GM12878 (cell line): ENCODE measurements around the gene TLE7. TPM values are rescaled to one million over a fixed set of nuclear protein-coding genes. Genes with fewer than 3 reads are reported as not detected.

Experiments used
- ATAC-seq: fragments of 200-7000 bp; cut with Tn5 transposase; 3 replicates; pipeline ENCODE4 v1.9.1; 2020; ENCODE audit warnings: mild to moderate bottlenecking, moderate library complexity
- BruUV-seq: library from RNA; stranded (reverse); fragments of 400-500 nt; replicated peaks from 2 replicates; lab custom pipeline; 2021; lab: Mats Ljungman, UMichigan
- CTCF ChIA-PET: fragments of 300-600 bp; sonication (Branson Sonifier 250); formaldehyde crosslinking; extraction: SDS; loops from one replicate; lab custom pipeline; 2021; ENCODE audit warnings: inconsistent platforms; lab: Yijun Ruan, JAX
- POLR2A ChIA-PET: fragments of 350-600 bp; formaldehyde crosslinking; extraction: SDS; loops from one replicate; lab custom pipeline; 2021; ENCODE audit warnings: inconsistent platforms; lab: Charles Lee
- RAD21 ChIA-PET: fragments of 300-600 bp; sonication (Branson Sonifier 250); formaldehyde crosslinking; loops from one replicate; lab custom pipeline; 2023; ENCODE audit warnings: antibody characterized with exemption; ENCODE audit not compliant: unreplicated experiment; lab: Charles Lee
- SMC1A ChIA-PET: fragments of 300-600 bp; sonication (Branson Sonifier 250); formaldehyde crosslinking; loops from one replicate; lab custom pipeline; 2023; ENCODE audit not compliant: unreplicated experiment, uncharacterized antibody; lab: Charles Lee
- DNase-seq: peaks from one replicate; pipeline ENCODE4 v3.0.0-alpha.2; 2011; ENCODE audit warnings: low read depth, low spot score
- FAIRE-seq: peaks from 3 replicates; lab custom pipeline; 2011; peaks lifted over from hg19 to GRCh38; lab: Jason Lieb, UNC
- H2AFZ ChIP-seq: 2 replicates; pipeline ENCODE4 v1.6.0; 2011; ENCODE audit warnings: low read depth, low read length, control low read depth; ENCODE audit not compliant: control insufficient read depth
- H3K27ac ChIP-seq: 2 replicates; pipeline ENCODE4 v1.5.1; 2011; ENCODE audit warnings: control low read depth; ENCODE audit not compliant: control insufficient read depth, insufficient read depth
- H3K27me3 ChIP-seq, 2 experiments: replicated peaks in 1 of 2; 2 replicates each; pipeline versions ENCODE4 v1.6.0 to v1.6.1; 2011; ENCODE audit warnings: low read length in 1 of 2; ENCODE audit not compliant: control insufficient read depth in 2 of 2, insufficient read depth in 2 of 2
- H3K36me3 ChIP-seq, 2 experiments: 2 replicates each; pipeline ENCODE4 v1.5.1; 2011; ENCODE audit warnings: low read length in 1 of 2; ENCODE audit not compliant: control insufficient read depth in 2 of 2, insufficient read depth in 2 of 2
- H3K4me1 ChIP-seq: 2 replicates; pipeline ENCODE4 v1.6.1; 2011; ENCODE audit warnings: mild to moderate bottlenecking, low read length, moderate library complexity, mixed read lengths; ENCODE audit not compliant: control insufficient read depth, insufficient read depth
- H3K4me2 ChIP-seq: 2 replicates; pipeline ENCODE4 v1.6.0; 2011; ENCODE audit warnings: control low read depth; ENCODE audit not compliant: control insufficient read depth, insufficient read depth
- H3K4me3 ChIP-seq: fragments of 200-600 bp; sonication (generic); 2 replicates; pipeline ENCODE4 v1.5.1; 2016
- H3K79me2 ChIP-seq: 2 replicates; pipeline ENCODE4 v1.6.0; 2011; ENCODE audit warnings: low read length; ENCODE audit not compliant: control insufficient read depth, insufficient read depth
- H3K9ac ChIP-seq: 2 replicates; pipeline ENCODE4 v1.8.0; 2011; ENCODE audit warnings: low read length, control low read depth, mixed read lengths; ENCODE audit not compliant: control insufficient read depth, insufficient read depth
- H3K9me3 ChIP-seq: replicated peaks from 3 replicates; pipeline ENCODE4 v1.5.1; 2011; ENCODE audit warnings: mild to moderate bottlenecking, low read length; ENCODE audit not compliant: control insufficient read depth, insufficient read depth
- H4K20me1 ChIP-seq: 2 replicates; pipeline ENCODE4 v1.6.0; 2011; ENCODE audit not compliant: control insufficient read depth, insufficient read depth
- CBX3 ChIP-seq: fragments of 200-600 bp; sonication (generic); IDR thresholded peaks from 2 replicates; pipeline ENCODE4 v1.6.1; 2016; ENCODE audit warnings: low read depth, borderline replicate concordance
- CHD2 ChIP-seq: IDR thresholded peaks from 2 replicates; pipeline ENCODE4 v1.6.1; 2011; ENCODE audit warnings: low read depth, low read length, improper control_type of control experiment, borderline replicate concordance
- ELK1 ChIP-seq: IDR thresholded peaks from 2 replicates; pipeline ENCODE4 v1.6.1; 2012; ENCODE audit warnings: low read depth, low read length, improper control_type of control experiment
- GATAD2B ChIP-seq: fragments of 450-650 bp; conservative IDR thresholded peaks from 2 replicates; pipeline ENCODE4 v1.6.1; 2017; ENCODE audit warnings: low read depth, mild to moderate bottlenecking, moderate library complexity
- IRF3 ChIP-seq: fragments of 450-650 bp; IDR thresholded peaks from 2 replicates; pipeline ENCODE4 v1.6.1; 2014; ENCODE audit warnings: mild to moderate bottlenecking
- NRF1 ChIP-seq: conservative IDR thresholded peaks from 2 replicates; pipeline ENCODE4 v1.6.1; 2011; ENCODE audit warnings: mild to moderate bottlenecking, low read depth, low read length, improper control_type of control experiment
- POLR2A ChIP-seq: IDR thresholded peaks from 2 replicates; pipeline ENCODE4 v1.6.1; 2011; ENCODE audit warnings: low read depth, mild to moderate bottlenecking, low read length
- RELA ChIP-seq: fragments of 450-650 bp; IDR thresholded peaks from 2 replicates; pipeline ENCODE4 v1.8.0; 2014; ENCODE audit warnings: borderline replicate concordance; ENCODE audit not compliant: partially characterized antibody
- RUNX3 ChIP-seq: IDR thresholded peaks from 2 replicates; pipeline ENCODE4 v1.6.1; 2012; ENCODE audit warnings: low read length, inconsistent platforms
- SMAD5 ChIP-seq: IDR thresholded peaks from 2 replicates; pipeline ENCODE4 v1.6.1; 2016; ENCODE audit warnings: antibody characterized with exemption, low read depth
- STAT1 ChIP-seq: fragments of 450-650 bp; conservative IDR thresholded peaks from 2 replicates; pipeline ENCODE4 v1.6.1; 2014; ENCODE audit warnings: antibody characterized with exemption, mild to moderate bottlenecking
- TARDBP ChIP-seq: IDR thresholded peaks from 2 replicates; pipeline ENCODE4 v1.6.1; 2016; ENCODE audit warnings: borderline replicate concordance
- ZBTB4 ChIP-seq: fragments of 450-650 bp; formaldehyde crosslinking; IDR thresholded peaks from 2 replicates; pipeline ENCODE4 v1.4.0; 2022; ENCODE audit warnings: mild to moderate bottlenecking, moderate library complexity
- ZNF24 ChIP-seq: fragments of 450-650 bp; IDR thresholded peaks from 2 replicates; pipeline ENCODE4 v1.6.1; 2017; ENCODE audit warnings: antibody characterized with exemption, mild to moderate bottlenecking
- WGBS: methylation state at CpG from one replicate; pipeline ENCODE4 v1.1.6; 2016; ENCODE audit warnings: low lambda C conversion rate; ENCODE audit not compliant: insufficient replicate concordance, insufficient coverage; ENCODE audit errors: missing lambda C conversion rate; 5-methylcytosine and 5-hydroxymethylcytosine counted together
- in situ Hi-C: fragments of 300-500 bp; cut with MboI; formaldehyde crosslinking; loops from 9 replicates; pipeline ENCODE4 v1.14.3; 2018; ENCODE audit warnings: mixed read lengths
- intact Hi-C: fragments of 100-400 bp; cut with micrococcal nuclease; formaldehyde crosslinking; loops from one replicate; pipeline ENCODE4 v1.14.2; 2022; ENCODE audit not compliant: unreplicated experiment
- polyA plus RNA-seq, 11 experiments: library from polyadenylated mRNA; depleted of rRNA in 4 of 11; unstranded in 6 of 11; stranded (reverse) in 5 of 11; fragments of >200 nt; fragmentation: Nextera tagmentation in 4 of 11; fragmentation: Illumina TruSeq in 1 of 11; extraction: Ambion mirVana in 4 of 11; extraction: Trizol in 1 of 11; gene quantifications; 1 replicate in 1 of 11; 2 replicates in 10 of 11; pipeline versions ENCODE4 v1.2.1 to v1.2.3, GENCODE V29; 2011 to 2016; ENCODE audit warnings: inconsistent platforms in 2 of 11, missing spikeins in 2 of 11, low read depth in 1 of 11
- total RNA-seq, 4 experiments: library from RNA; depleted of rRNA in 3 of 4; stranded (reverse); fragments of >200 nt in 3 of 4; fragmentation: Illumina TruSeq in 1 of 4; extraction: Trizol in 1 of 4; gene quantifications; 2 replicates each; pipeline versions ENCODE4 v1.2.1 to v1.2.3, GENCODE V29; 2013 to 2021

Gene TLE7
- total and polyA plus RNA-seq, 10 of the 15 experiments (the other 5 are each of a cell fraction or from before 2014, with no cell fraction given), result not detected

DNA sequence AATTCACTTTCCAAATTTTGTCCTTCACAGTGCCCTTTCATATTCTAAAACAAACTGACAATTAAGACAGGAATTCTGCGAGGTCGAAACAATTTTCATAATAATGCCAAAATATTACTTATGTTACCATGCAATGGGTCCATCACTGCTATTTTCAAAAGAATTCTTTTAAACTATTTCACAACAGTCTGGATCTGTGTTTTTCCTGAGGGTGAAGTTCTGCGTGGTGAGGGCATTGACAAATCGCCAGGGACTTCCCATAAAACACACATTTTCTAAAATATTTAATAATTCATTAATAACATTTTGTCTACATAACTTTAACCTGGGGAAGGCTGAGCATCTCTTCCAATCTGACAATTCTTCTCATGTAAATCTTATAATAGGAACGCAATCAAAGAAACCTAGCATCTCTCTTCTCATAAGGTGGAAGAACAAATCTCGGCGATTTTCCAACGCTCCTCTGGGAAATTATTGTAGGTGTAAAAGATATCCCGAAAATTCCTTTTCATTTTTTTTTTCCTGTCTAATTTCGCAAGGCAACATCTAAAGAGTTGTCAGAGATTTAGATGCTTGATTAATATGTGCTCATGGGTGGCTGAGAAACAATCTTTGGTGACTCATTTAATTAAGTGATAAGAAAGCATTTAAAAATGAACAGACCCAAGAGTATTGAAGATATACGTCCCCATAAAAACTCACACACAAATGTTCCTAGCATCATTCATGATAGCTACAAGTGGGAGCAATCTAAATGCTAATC, 41.9 kb downstream of the TLE7 start:
- RAD21 ChIA-PET, result no interaction called here
- H3K9ac ChIP-seq, result no peak overlapping the region
- no peak overlapping the region for H3K27ac ChIP-seq
- H3K27me3 ChIP-seq, result no peaks in the 10 kb centered on the region; a peak in 1 of 4 replicates
- no peak overlapping the region for H3K4me2 ChIP-seq
- no TSS peak for BruUV-seq
- H3K9me3 ChIP-seq, result no peaks in the 10 kb centered on the region; the same call in 2 of the 3 replicates
- 49% methylated on average over 11 of the region's 11 CpGs for WGBS
- H4K20me1 ChIP-seq, result no peaks in the 10 kb centered on the region
- no peak for ATAC-seq
- H3K36me3 ChIP-seq, result no peaks in the 10 kb centered on the region
- TF ChIP-seq RELA, result no peak
- no peak for TF ChIP-seq NRF1
- no peak for TF ChIP-seq GATAD2B
- TF ChIP-seq IRF3, result no peak
- TF ChIP-seq CBX3, result no peak
- TF ChIP-seq ZNF24, result no peak
- no peak overlapping the region for H3K4me3 ChIP-seq
- intact Hi-C loops, result no loop called here
- SMC1A ChIA-PET, result no interaction called here
- no peak for DNase-seq
- H2AFZ ChIP-seq, result no peak overlapping the region
- H3K4me1 ChIP-seq, result no peaks in the 10 kb centered on the region
- FAIRE-seq, result no peak
- no peaks in the 10 kb centered on the region for H3K79me2 ChIP-seq
- POLR2A ChIA-PET, result interaction anchor here (0.6 kb wide), 1 partner anchor 30 kb away, joined by 6 read pairs; no protein-coding TSS in a partner anchor
- in situ Hi-C loops, result no loop called here
- CTCF ChIA-PET, result interaction anchor here (1.0 to 1.5 kb wide), 2 partner anchors 99 to 211 kb away, joined by 3 read pairs; no protein-coding TSS in a partner anchor

DNA sequence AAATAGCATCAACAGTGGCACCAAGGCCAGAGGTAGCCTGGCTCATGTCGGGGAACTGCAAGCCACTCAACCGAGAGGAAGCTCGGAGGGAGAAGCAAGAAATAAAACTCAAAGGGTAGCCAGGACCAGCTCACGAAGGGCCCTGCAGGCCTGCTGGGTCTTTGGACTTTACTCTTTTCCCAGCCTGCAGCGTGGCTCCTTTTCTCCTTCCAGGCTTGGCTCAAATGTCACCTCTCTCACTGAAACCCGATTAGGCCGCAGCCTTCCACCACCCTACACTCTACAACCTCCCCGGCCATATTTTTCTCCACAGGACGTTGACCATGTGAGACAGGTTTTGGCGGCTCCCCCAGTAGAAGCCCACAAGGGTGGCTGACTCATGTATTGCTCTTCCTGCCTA, 45.3 kb downstream of the TLE7 start:
- H3K27me3 ChIP-seq, result no peaks in the 10 kb centered on the region; a peak in 1 of 4 replicates
- H3K9me3 ChIP-seq, result no peaks in the 10 kb centered on the region
- H3K27ac ChIP-seq, result no peak overlapping the region
- ChIA-PET SMC1A (no interaction called here), RAD21 (no interaction called here), CTCF (no interaction called here), POLR2A (no interaction called here)
- in situ Hi-C loops (no loop called here), intact Hi-C loops (no loop called here)
- H3K4me2 ChIP-seq, result no peak overlapping the region
- BruUV-seq, result no TSS peak
- H3K4me3 ChIP-seq, result no peak overlapping the region
- H3K9ac ChIP-seq, result no peak overlapping the region
- H4K20me1 ChIP-seq, result no peaks in the 10 kb centered on the region
- DNase-seq (no peak), FAIRE-seq (no peak), ATAC-seq (no peak)
- no peaks in the 10 kb centered on the region for H3K4me1 ChIP-seq
- no peak overlapping the region for H2AFZ ChIP-seq
- WGBS, result 19% methylated on average over 9 of the region's 10 CpGs
- H3K79me2 ChIP-seq, result no peaks in the 10 kb centered on the region
- H3K36me3 ChIP-seq, result no peaks in the 10 kb centered on the region
- TF ChIP-seq TARDBP, result no peak
- TF ChIP-seq RUNX3, result no peak
- TF ChIP-seq ZBTB4 (CRISPR knock-in tag), result no peak
- no peak for TF ChIP-seq STAT1
- TF ChIP-seq ELK1, result no peak
- no peak for TF ChIP-seq POLR2A
- TF ChIP-seq SMAD5, result no peak
- TF ChIP-seq CHD2, result no peak
